ENCODE results near the gene PFKFB2. TPM values are rescaled to one million over a fixed set of nuclear protein-coding genes. Genes with fewer than 3 reads are reported as not detected.

The PFKFB2 gene
- total and polyA plus RNA-seq, 2 of the 8 experiments (the other 6 are each of a cell fraction or from before 2014, with no cell fraction given): 6.7 to 19.1 TPM

DNA sequence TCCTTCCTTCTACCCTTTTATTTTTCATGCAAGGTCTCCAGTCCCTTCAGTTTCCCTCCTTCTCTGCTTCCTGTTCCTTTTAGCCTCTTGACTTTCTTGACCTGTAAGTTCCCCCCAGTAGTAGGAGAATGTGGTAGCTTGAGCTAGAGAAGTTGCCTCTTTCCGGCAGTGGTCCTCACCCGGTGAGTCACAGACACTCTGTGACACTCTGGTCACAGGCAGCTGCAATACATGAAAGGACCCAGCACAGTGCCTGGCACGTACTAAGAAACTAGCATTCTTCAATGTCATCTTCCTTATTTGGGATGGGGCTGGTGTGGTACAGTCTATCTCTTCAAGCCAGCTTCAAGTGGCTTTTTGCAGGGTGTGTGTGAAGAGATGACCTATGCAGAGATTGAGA is 16.0 kb downstream of the PFKFB2 start (continued):
- TF ChIP-seq EZH2 (IDR thresholded peaks at IDR 0.05; ENCODE audit: low read depth, low read length, severe bottlenecking): no peak
- no peak for TF ChIP-seq ASH2L (IDR thresholded peaks at IDR 0.05; ENCODE audit: low read length)
- TF ChIP-seq JUND (IDR thresholded peaks at IDR 0.05; ENCODE audit: low read length): no peak
- TF ChIP-seq HDAC6 (IDR thresholded peaks at IDR 0.05; ENCODE audit: low read depth, low read length): no peak

Data from H1 (cell line).